ENCODE measurements around the gene TMEM45B.
"Not testable (repeated sequence)": the region's sequence is repeated elsewhere in the genome, so short reads cannot be mapped to it uniquely, and the experiment has no call there.

Gene TMEM45B

GRCh38 chr11:129823799-129824198 lies 8.2 kb downstream of the TMEM45B start:
- not testable (repeated sequence) for H3K27ac Mint-ChIP-seq; H3K4me1 Mint-ChIP-seq (ENCODE audit: low read depth); H3K36me3 Mint-ChIP-seq; H3K27me3 Mint-ChIP-seq; H3K9me3 Mint-ChIP-seq (ENCODE audit: low read depth); H3K4me3 Mint-ChIP-seq

GRCh38 chr11:129825380-129825779 lies 9.7 kb downstream of the TMEM45B start:
- Mint-ChIP-seq H3K27ac (no peak overlapping the region), H3K9me3 (ENCODE audit: low read depth) (no peaks in the 10 kb centered on the region), H3K4me1 (ENCODE audit: low read depth) (peaks cover 9% of the 10 kb centered on the region), H3K36me3 (peaks cover 5% of the 10 kb centered on the region), H3K27me3 (peaks cover 5% of the 10 kb centered on the region), H3K4me3 (no peak overlapping the region)

DNA sequence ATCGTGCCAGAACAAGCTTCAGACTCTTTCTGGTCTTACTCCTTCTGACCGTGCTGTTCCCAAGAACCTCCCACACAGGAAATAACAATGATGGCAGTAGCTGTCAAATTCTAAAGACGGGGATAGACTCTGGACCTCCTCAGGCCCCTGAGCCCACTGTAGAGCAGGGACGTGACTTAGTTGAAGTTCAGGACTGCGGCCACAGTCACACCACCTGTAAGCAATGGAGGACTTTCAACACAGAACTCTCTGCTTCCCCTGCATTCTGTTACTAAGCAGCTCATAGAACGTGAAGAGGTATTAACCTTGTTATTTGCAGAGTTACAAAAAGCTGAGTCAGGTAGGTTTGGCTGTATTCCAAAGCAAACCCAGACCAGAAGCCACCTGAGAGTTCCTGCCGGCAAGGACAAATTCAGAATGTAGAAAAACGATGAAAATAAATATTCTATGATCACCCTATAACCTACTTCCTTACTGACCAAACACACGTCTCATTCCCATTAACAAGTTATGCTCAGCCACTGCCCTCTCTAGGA lies 12.7 kb downstream of the TMEM45B start:
- no peaks in the 10 kb centered on the region for H3K9me3 Mint-ChIP-seq (ENCODE audit: low read depth)
- no peak overlapping the region for H3K4me3 Mint-ChIP-seq
- H3K27me3 Mint-ChIP-seq = peaks cover 5% of the 10 kb centered on the region
- H3K27ac Mint-ChIP-seq = no peak overlapping the region
- peaks cover 4% of the 10 kb centered on the region for H3K36me3 Mint-ChIP-seq
- H3K4me1 Mint-ChIP-seq (ENCODE audit: low read depth) = peaks cover 9% of the 10 kb centered on the region

DNA sequence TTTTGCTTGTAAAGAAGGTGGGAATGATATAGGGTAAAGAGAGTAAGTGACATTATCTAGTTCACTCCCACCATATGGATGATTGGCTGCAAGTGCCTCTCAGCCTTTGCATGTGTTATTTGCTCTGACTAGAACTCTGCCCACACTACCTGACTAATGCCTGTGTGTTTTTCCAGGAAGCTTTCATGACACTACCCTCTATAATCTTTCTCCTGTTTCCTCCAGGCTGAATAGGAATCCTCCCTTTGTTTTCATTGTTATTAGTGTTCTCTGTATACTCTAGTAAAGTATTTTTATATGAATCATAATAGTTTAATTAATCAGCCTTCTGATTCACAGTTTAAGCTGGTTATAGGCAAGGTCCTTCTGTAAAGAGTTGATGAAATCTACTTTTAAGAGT lies 13.8 kb downstream of the TMEM45B start:
- H3K27me3 Mint-ChIP-seq; H3K27ac Mint-ChIP-seq; H3K4me1 Mint-ChIP-seq (ENCODE audit: low read depth); H3K36me3 Mint-ChIP-seq; H3K9me3 Mint-ChIP-seq (ENCODE audit: low read depth); H3K4me3 Mint-ChIP-seq: not testable (repeated sequence)

- not testable (repeated sequence) for H3K36me3 Mint-ChIP-seq; H3K4me1 Mint-ChIP-seq (ENCODE audit: low read depth); H3K27me3 Mint-ChIP-seq; H3K27ac Mint-ChIP-seq; H3K9me3 Mint-ChIP-seq (ENCODE audit: low read depth); H3K4me3 Mint-ChIP-seq
Measured at GRCh38 chr11:129831227-129831626, 15.6 kb downstream of the TMEM45B start.

DNA sequence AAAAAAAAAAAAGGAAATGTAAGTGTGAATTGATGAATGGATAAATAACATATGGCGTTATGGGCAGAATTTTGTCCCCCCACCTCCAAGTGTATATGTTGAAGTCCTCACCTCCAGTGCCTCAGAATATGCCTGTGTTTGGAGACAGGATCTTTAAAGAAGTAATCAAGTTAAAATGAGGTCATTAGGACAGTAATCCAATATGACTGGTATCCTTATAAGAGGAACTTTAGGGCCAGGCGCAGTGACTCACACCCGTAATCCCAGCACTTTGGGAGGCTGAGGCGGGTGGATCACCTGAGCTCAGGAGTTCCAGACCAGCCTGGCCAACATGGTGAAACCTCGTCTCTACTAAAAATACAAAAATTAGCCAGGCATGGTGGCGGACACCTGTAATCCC lies 17.6 kb downstream of the TMEM45B start:
- not testable (repeated sequence) for H3K4me1 Mint-ChIP-seq (ENCODE audit: low read depth); H3K9me3 Mint-ChIP-seq (ENCODE audit: low read depth)

DNA sequence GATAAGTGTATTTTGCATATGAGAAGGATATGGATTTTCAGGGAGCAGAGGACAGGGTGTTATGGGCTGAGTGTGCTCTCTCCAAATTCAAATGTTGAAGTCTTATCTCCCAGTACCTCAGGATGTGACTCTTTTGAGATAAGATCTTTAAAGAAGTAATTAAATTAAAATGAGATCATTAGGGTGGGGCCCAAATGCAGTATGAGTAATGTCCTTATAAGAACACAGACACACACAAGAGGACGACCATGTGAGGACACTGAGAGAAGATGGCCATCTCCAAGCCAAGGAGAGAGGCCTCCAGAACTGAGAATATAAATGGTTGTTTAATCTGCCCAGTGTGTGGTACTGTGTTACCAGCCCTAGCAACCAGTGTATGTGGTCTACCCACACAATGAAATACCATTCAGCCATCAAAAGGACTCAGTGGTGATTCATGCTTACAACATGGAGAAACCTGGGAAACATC lies 20.8 kb downstream of the TMEM45B start:
- H3K36me3 Mint-ChIP-seq; H3K27me3 Mint-ChIP-seq; H3K27ac Mint-ChIP-seq; H3K4me3 Mint-ChIP-seq; H3K9me3 Mint-ChIP-seq (ENCODE audit: low read depth): not testable (repeated sequence)
- H3K4me1 Mint-ChIP-seq (ENCODE audit: low read depth) = peaks cover 18% of the 10 kb centered on the region

More for the DNA sequence above, 17.6 kb downstream of the TMEM45B start:
- H3K27ac Mint-ChIP-seq, H3K36me3 Mint-ChIP-seq, H3K4me3 Mint-ChIP-seq, H3K27me3 Mint-ChIP-seq: not testable (repeated sequence)

GRCh38 chr11:129836979-129837378 lies 21.3 kb downstream of the TMEM45B start:
- peaks cover 2% of the 10 kb centered on the region for H3K9me3 Mint-ChIP-seq (ENCODE audit: low read depth)
- no peak overlapping the region for H3K4me3 Mint-ChIP-seq
- H3K4me1 Mint-ChIP-seq (ENCODE audit: low read depth) = peaks cover 23% of the 10 kb centered on the region
- H3K27me3 Mint-ChIP-seq = no peaks in the 10 kb centered on the region
- no peak overlapping the region for H3K27ac Mint-ChIP-seq
- peaks cover 9% of the 10 kb centered on the region for H3K36me3 Mint-ChIP-seq

DNA sequence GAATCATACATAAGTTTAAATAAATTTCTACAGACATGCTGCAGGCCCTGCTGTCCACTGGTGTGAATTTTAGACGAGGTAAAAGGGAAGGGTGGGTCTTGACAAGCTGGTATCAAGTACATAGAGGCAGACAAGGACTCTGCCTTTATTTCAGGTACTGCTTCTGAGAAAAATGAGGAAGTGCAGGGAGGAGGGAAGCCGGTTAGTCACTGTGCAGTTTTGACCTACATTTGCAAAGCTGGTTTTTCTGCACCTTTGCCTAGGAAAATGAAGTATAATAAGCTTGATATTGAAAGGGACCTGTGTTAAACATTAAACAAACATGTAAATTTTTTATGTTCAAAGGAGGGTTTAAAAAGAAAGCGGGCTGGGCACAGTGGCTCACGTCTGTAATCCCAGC lies 24.6 kb downstream of the TMEM45B start:
- H3K27ac Mint-ChIP-seq = no peak overlapping the region
- H3K36me3 Mint-ChIP-seq = peaks cover 9% of the 10 kb centered on the region
- no peaks in the 10 kb centered on the region for H3K27me3 Mint-ChIP-seq
- H3K4me3 Mint-ChIP-seq = no peak overlapping the region
- H3K9me3 Mint-ChIP-seq (ENCODE audit: low read depth) = peaks cover 8% of the 10 kb centered on the region
- peaks cover 31% of the 10 kb centered on the region for H3K4me1 Mint-ChIP-seq (ENCODE audit: low read depth)

DNA sequence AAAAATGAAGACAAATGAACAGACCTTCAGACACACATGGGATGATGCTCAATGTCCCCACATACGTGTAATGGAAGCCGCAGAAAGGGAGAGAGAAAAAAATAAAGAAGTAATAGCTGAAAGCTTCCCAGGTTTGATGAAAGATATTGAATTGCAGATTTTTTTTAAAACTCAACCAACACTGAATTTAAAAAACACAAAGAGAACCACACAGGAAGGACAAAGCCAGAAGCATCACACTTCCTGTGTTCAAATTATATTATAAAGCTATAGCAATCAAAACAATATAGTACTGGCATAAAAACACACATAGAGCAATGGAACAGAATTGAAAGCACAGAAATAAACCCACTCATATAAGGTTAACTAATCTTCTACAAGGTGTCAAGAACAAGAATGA lies 26.5 kb downstream of the TMEM45B start:
- Mint-ChIP-seq H3K9me3 (ENCODE audit: low read depth) (peaks cover 8% of the 10 kb centered on the region), H3K4me1 (ENCODE audit: low read depth) (peaks cover 39% of the 10 kb centered on the region), H3K27me3 (no peaks in the 10 kb centered on the region), H3K4me3 (peak overlapping the region; percentile 51), H3K36me3 (peaks cover 9% of the 10 kb centered on the region), H3K27ac (peak overlapping the region; percentile 81)

- Mint-ChIP-seq H3K27ac (peak overlapping the region; percentile 58), H3K27me3 (no peaks in the 10 kb centered on the region), H3K4me1 (ENCODE audit: low read depth) (peaks cover 24% of the 10 kb centered on the region), H3K9me3 (ENCODE audit: low read depth) (peaks cover 8% of the 10 kb centered on the region), H3K36me3 (no peaks in the 10 kb centered on the region), H3K4me3 (no peak overlapping the region)
Measured at GRCh38 chr11:129846508-129847335, 31.1 kb downstream of the TMEM45B start.

DNA sequence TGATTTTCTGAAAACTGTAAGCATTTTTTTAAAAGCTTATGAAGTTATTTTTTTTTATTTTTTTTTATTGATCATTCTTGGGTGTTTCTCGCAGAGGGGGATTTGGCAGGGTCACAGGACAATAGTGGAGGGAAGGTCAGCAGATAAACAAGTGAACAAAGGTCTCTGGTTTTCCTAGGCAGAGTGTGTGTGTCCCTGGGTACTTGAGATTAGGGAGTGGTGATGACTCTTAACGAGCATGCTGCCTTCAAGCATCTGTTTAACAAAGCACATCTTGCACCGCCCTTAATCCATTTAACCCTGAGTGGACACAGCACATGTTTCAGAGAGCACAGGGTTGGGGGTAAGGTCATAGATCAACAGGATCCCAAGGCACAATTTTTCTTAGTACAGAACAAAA lies 31.7 kb downstream of the TMEM45B start:
- H3K27ac Mint-ChIP-seq; H3K36me3 Mint-ChIP-seq; H3K4me3 Mint-ChIP-seq; H3K9me3 Mint-ChIP-seq (ENCODE audit: low read depth); H3K27me3 Mint-ChIP-seq: not testable (repeated sequence)
- H3K4me1 Mint-ChIP-seq (ENCODE audit: low read depth) = peaks cover 19% of the 10 kb centered on the region

DNA sequence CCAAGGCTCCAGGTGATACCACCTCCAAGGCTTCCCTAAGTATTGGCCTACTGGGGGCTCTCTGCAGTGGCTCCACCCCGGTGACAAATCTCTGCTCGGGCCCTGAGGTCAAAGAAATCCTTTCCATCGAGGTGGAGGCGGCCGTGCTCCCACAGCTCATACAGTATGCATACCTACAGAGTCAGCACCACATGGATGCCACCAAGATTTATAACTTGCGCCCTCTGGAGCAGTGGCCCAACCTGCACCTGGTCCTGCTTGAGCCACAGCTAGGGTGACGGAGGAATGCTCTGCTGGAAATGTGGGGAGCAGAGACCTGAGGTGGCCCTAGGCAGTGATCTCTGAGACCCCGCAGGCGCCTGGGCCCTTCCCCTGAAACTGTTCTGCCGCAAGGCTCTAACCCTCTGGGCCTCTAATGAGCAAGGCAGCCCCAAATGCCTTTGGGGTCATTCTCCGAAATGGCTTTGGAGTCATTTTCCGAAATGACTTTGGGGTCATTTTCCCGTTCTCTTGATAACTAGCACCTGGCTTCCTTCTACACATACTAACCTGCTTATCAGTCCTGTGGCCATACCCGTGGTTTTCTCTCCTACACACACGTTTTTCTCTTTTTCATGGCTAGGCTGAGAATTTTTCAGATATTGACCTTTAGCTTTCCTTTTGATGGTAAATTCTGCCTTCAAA lies 33.9 kb downstream of the TMEM45B start:
- Mint-ChIP-seq H3K36me3 (no peaks in the 10 kb centered on the region), H3K27ac (no peak overlapping the region), H3K27me3 (no peaks in the 10 kb centered on the region), H3K9me3 (ENCODE audit: low read depth) (no peaks in the 10 kb centered on the region), H3K4me1 (ENCODE audit: low read depth) (peaks cover 37% of the 10 kb centered on the region), H3K4me3 (no peak overlapping the region)

- H3K27me3 Mint-ChIP-seq = no peaks in the 10 kb centered on the region
- H3K4me3 Mint-ChIP-seq = no peak overlapping the region
- H3K9me3 Mint-ChIP-seq (ENCODE audit: low read depth) = no peaks in the 10 kb centered on the region
- no peak overlapping the region for H3K27ac Mint-ChIP-seq
- H3K4me1 Mint-ChIP-seq (ENCODE audit: low read depth) = peaks cover 33% of the 10 kb centered on the region
- no peaks in the 10 kb centered on the region for H3K36me3 Mint-ChIP-seq
Measured at GRCh38 chr11:129852125-129852740, 36.6 kb downstream of the TMEM45B start.

GRCh38 chr11:129853518-129854231 lies 38.0 kb downstream of the TMEM45B start:
- Mint-ChIP-seq H3K27ac (peak overlapping the region; percentile 89), H3K36me3 (no peaks in the 10 kb centered on the region), H3K9me3 (ENCODE audit: low read depth) (no peaks in the 10 kb centered on the region), H3K27me3 (no peaks in the 10 kb centered on the region), H3K4me3 (peak overlapping the region; percentile 61), H3K4me1 (ENCODE audit: low read depth) (peaks cover 38% of the 10 kb centered on the region)

All from activated naive CD8-positive, alpha-beta T cell (primary cell).